Keratinocyte (primary cell): ENCODE measurements around the gene BAHCC1.

Experiments used
- CTCF ChIP-seq, 3 experiments: IDR thresholded peaks in 1 of 3; conservative IDR thresholded peaks in 1 of 3; optimal IDR thresholded peaks in 1 of 3; 2 replicates in 2 of 3; 3 replicates in 1 of 3; pipeline versions ENCODE3 to v1.5.1; 2011; ENCODE audit warnings: low read length in 3 of 3, mild to moderate bottlenecking in 3 of 3, moderate library complexity in 2 of 3, control low read depth in 1 of 3, inconsistent platforms in 1 of 3; ENCODE audit not compliant: insufficient read depth in 2 of 3; ENCODE audit errors: extremely low read depth in 1 of 3
- EZH2 ChIP-seq: IDR thresholded peaks from one replicate; pipeline ENCODE4 v1.6.1; 2012; ENCODE audit warnings: inconsistent platforms, mild to moderate bottlenecking, low read length, moderate library complexity

DNA sequence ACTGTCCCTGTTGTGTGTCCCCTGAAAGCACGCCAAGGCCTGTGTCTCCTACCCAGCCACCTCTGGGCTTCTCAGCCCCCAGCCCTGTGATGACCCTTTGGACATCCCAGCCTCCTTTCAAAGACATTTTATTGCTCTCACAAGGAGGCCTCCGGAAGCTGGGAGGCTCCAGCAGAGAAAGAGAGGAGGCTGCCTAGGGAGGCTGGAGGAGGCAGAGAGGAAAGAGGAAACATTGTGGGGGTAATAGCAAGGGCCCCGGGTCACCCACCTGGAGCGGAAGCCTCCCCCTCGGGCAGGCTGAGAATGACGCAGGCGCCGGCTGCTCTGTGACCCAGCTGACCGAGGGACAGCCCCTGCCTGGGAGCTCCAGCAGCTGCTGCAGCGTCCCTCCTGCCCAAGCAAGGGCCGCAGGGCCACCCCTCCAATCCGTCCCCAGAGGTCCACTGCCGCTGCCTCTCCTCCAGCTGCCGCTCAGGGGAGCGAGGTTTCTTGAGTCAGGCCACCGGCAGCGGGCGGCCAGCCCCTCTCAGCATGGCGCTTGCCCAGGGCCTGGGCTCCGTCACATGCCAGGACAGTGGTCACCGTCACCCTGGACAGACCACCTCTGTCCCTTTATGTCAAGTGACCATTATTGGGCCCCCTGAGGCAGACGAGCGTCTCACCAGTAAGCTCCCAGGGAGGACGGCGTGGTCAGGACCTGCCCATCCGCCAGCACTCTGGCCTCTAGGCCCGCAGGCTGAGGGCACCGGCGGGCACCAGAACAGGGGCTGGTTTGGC, 88.0 kb downstream of the BAHCC1 start:
- TF ChIP-seq CTCF (optimal IDR thresholded peaks at IDR 0.05 in 1 of 3, IDR thresholded peaks at IDR 0.05 in 1 of 3, conservative IDR thresholded peaks at IDR 0.05 in 1 of 3; ENCODE audit: extremely low read depth in 1 of 3, insufficient read depth in 2 of 3, low read length in 3 of 3) (no peak), EZH2 (no peak)
